Tibial nerve (tissue), 4 donors: Measurements from ENCODE around the gene SORCS2.

Experiments used
- EP300 ChIP-seq, 2 donors: sonication (generic); formaldehyde crosslinking; IDR thresholded peaks; one replicate each; pipeline ENCODE4 v1.6.1; 2017; ENCODE audit warnings: antibody characterized with exemption in 2 of 2, mild to moderate bottlenecking in 1 of 2
- POLR2A ChIP-seq, 2 donors: fragments of 450-650 bp; IDR thresholded peaks; one replicate each; pipeline ENCODE4 v1.6.1; 2017; ENCODE audit warnings: antibody characterized with exemption in 2 of 2, mild to moderate bottlenecking in 2 of 2, moderate library complexity in 2 of 2
- TF ChIP-seq, protein P1 (sequence below), 5 experiments: fragments of 200-600 bp in 3 of 5; fragments of 450-650 bp in 2 of 5; sonication (generic) in 3 of 5; IDR thresholded peaks; one replicate each; pipeline ENCODE4 v1.5.1; 2016 to 2019; ENCODE audit warnings: antibody characterized with exemption in 5 of 5, mild to moderate bottlenecking in 3 of 5, moderate library complexity in 2 of 5

- TF ChIP-seq POLR2A (IDR thresholded peaks at IDR 0.05) (no peak), EP300 (IDR thresholded peaks at IDR 0.05) (no peak)
- TF ChIP-seq, protein P1, sequence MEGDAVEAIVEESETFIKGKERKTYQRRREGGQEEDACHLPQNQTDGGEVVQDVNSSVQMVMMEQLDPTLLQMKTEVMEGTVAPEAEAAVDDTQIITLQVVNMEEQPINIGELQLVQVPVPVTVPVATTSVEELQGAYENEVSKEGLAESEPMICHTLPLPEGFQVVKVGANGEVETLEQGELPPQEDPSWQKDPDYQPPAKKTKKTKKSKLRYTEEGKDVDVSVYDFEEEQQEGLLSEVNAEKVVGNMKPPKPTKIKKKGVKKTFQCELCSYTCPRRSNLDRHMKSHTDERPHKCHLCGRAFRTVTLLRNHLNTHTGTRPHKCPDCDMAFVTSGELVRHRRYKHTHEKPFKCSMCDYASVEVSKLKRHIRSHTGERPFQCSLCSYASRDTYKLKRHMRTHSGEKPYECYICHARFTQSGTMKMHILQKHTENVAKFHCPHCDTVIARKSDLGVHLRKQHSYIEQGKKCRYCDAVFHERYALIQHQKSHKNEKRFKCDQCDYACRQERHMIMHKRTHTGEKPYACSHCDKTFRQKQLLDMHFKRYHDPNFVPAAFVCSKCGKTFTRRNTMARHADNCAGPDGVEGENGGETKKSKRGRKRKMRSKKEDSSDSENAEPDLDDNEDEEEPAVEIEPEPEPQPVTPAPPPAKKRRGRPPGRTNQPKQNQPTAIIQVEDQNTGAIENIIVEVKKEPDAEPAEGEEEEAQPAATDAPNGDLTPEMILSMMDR (IDR thresholded peaks at IDR 0.05): no peak
Measured at GRCh38 chr4:7687796-7688195, 495.5 kb downstream of the SORCS2 start.
